Stomach (tissue), 4 donors: Measurements from ENCODE around the gene RMRP.
A peak's percentile ranks its signal among the peaks of the same experiment; 100 is the strongest.

ENCODE experiments used
- POLR2A ChIP-seq, 4 donors: fragments of 450-650 bp; IDR thresholded peaks; one replicate each; pipeline ENCODE4 v1.6.1; 2016; ENCODE audit warnings: antibody characterized with exemption in 4 of 4, control low read depth in 2 of 4, mild to moderate bottlenecking in 1 of 4, moderate library complexity in 1 of 4
- POLR2AphosphoS5 ChIP-seq, 3 donors: sonication (generic); formaldehyde crosslinking; IDR thresholded peaks; one replicate each; pipeline ENCODE4 v1.6.1; 2016; ENCODE audit warnings: antibody characterized with exemption in 3 of 3

- TF ChIP-seq POLR2A (IDR thresholded peaks at IDR 0.05) (no peak), POLR2AphosphoS5 (IDR thresholded peaks at IDR 0.05) (peak in 2 of 3 donors; percentile 69 to 81)
These were observed 34.0 kb upstream of the RMRP start for GRCh38 chr9:35691757-35692301.
